Lower leg skin (tissue), 3 donors: ENCODE results near the gene GPATCH4.

Source experiments
- CTCF ChIP-seq, 3 donors: fragments of 450-650 bp; IDR thresholded peaks; one replicate each; pipeline ENCODE4 v1.5.1; 2016; ENCODE audit warnings: antibody characterized with exemption in 3 of 3, mild to moderate bottlenecking in 3 of 3, moderate library complexity in 2 of 3
- POLR2A ChIP-seq, 2 donors: fragments of 450-650 bp; IDR thresholded peaks; one replicate each; pipeline ENCODE4 v1.6.1; 2016 to 2017; ENCODE audit warnings: antibody characterized with exemption in 2 of 2, mild to moderate bottlenecking in 1 of 2, moderate library complexity in 1 of 2

GRCh38 chr1:156627313-156627880 is 26.1 kb upstream of the GPATCH4 start:
- TF ChIP-seq CTCF (IDR thresholded peaks at IDR 0.05) (no peak), POLR2A (IDR thresholded peaks at IDR 0.05) (no peak)
